Liver (tissue), 3 donors: Measurements from ENCODE around the gene ALDH9A1.
"Not testable (repeated sequence)": the region's sequence is repeated elsewhere in the genome, so short reads cannot be mapped to it uniquely, and the experiment has no call there.

ENCODE experiments used
- CTCF ChIP-seq: fragments of 150-350 bp; IDR thresholded peaks from 2 replicates; pipeline ENCODE4 v1.5.1; 2017; ENCODE audit warnings: improper control_type of control experiment, low read depth, low read length; ENCODE audit not compliant: missing input control
- EGR1 ChIP-seq, 2 donors: IDR thresholded peaks; 2 replicates each; pipeline ENCODE4 v1.6.1; 2016 to 2018; ENCODE audit warnings: antibody characterized with exemption in 2 of 2, low read depth in 2 of 2
- GABPA ChIP-seq, 2 donors: IDR thresholded peaks in 1 of 2; conservative IDR thresholded peaks in 1 of 2; 2 replicates each; pipeline ENCODE4 v1.6.1; 2016; ENCODE audit warnings: antibody characterized with exemption in 2 of 2, mild to moderate bottlenecking in 1 of 2, moderate library complexity in 1 of 2
- NR2F2 ChIP-seq: IDR thresholded peaks from 2 replicates; pipeline ENCODE4 v1.6.1; 2016; ENCODE audit warnings: antibody characterized with exemption
- RAD21 ChIP-seq, 2 donors: IDR thresholded peaks; 2 replicates each; pipeline ENCODE4 v1.6.1; 2016; ENCODE audit warnings: antibody characterized with exemption in 2 of 2, mild to moderate bottlenecking in 2 of 2
- REST ChIP-seq: IDR thresholded peaks from 2 replicates; pipeline ENCODE4 v1.6.1; 2016; ENCODE audit warnings: antibody characterized with exemption, mild to moderate bottlenecking
- RXRA ChIP-seq, 2 donors: IDR thresholded peaks; 2 replicates each; pipeline ENCODE4 v1.6.1; 2017 to 2018; ENCODE audit warnings: antibody characterized with exemption in 2 of 2, mild to moderate bottlenecking in 1 of 2
- donor health status: healthy.
- donor health status: healthy.

- peak in 1 of 2 donors; percentile 36 for TF ChIP-seq RAD21 (IDR thresholded peaks at IDR 0.05)
- not testable (repeated sequence) for TF ChIP-seq GABPA (IDR thresholded peaks at IDR 0.05 in 1 of 2, conservative IDR thresholded peaks at IDR 0.05 in 1 of 2); CTCF; EGR1 (IDR thresholded peaks at IDR 0.05; ENCODE audit: low read depth in 2 of 2); NR2F2; REST
- TF ChIP-seq RXRA (IDR thresholded peaks at IDR 0.05): peak; percentile 68 to 75
These were observed 18.1 kb upstream of the ALDH9A1 start for GRCh38 chr1:165716265-165717051.
